SK-N-SH (cell line): ENCODE data around the gene CFAP43. TPM values are rescaled to one million over a fixed set of nuclear protein-coding genes. Genes with fewer than 3 reads are reported as not detected.
A peak's percentile ranks its signal among the peaks of the same experiment; 100 is the strongest.

Experiments
- CTCF ChIA-PET: fragments of 300-600, 350-600 bp; formaldehyde crosslinking; extraction: SDS; loops from one replicate; lab custom pipeline; 2021; lab: Yijun Ruan, JAX
- POLR2A ChIA-PET: fragments of 350-600 bp; sonication (Branson Sonifier 250); formaldehyde crosslinking; extraction: SDS; loops from one replicate; lab custom pipeline; 2020; ENCODE audit warnings: antibody characterized with exemption, inconsistent platforms; lab: Yijun Ruan, JAX
- DNase-seq: peaks from one replicate; pipeline ENCODE4 v3.0.0; 2012
- H2AFZ ChIP-seq: fragments of 200-600 bp; sonication (generic); 2 replicates; pipeline ENCODE4 v1.8.1; 2016; ENCODE audit warnings: antibody characterized with exemption, mild to moderate bottlenecking, low read depth
- H3F3A ChIP-seq: fragments of 200-600 bp; sonication (generic); replicated peaks from 2 replicates; pipeline ENCODE3; 2016; ENCODE audit warnings: antibody characterized with exemption, mild to moderate bottlenecking; ENCODE audit not compliant: insufficient read depth
- H3K27ac ChIP-seq, 2 experiments: fragments of 200-500 bp in 1 of 2; fragments of 200-600 bp in 1 of 2; sonication (Bioruptor generic) in 1 of 2; sonication (generic), shearing (Covaris generic) in 1 of 2; 2 replicates each; pipeline versions ENCODE4 v1.5.1 to v1.6.1; 2014 to 2016; ENCODE audit warnings: low read depth in 2 of 2, inconsistent platforms in 1 of 2, low read length in 1 of 2, mild to moderate bottlenecking in 1 of 2, mixed read lengths in 1 of 2
- H3K27me3 ChIP-seq: fragments of 200-600 bp; sonication (generic), shearing (Covaris generic); 2 replicates; pipeline ENCODE4 v1.6.1; 2016; ENCODE audit warnings: mixed run types; ENCODE audit not compliant: insufficient read depth
- H3K36me3 ChIP-seq, 2 experiments: fragments of 200-500 bp in 1 of 2; fragments of 200-600 bp in 1 of 2; sonication (Bioruptor generic) in 1 of 2; sonication (generic) in 1 of 2; replicated peaks in 1 of 2; 2 replicates each; pipeline versions ENCODE3 to v1.5.1; 2014 to 2016; ENCODE audit warnings: low read length in 1 of 2, mild to moderate bottlenecking in 1 of 2; ENCODE audit not compliant: insufficient read depth in 2 of 2, control insufficient read depth in 1 of 2
- H3K4me1 ChIP-seq, 2 experiments: fragments of 200-500 bp in 1 of 2; fragments of 200-600 bp in 1 of 2; sonication (Bioruptor generic) in 1 of 2; sonication (generic), shearing (Covaris generic) in 1 of 2; 2 replicates each; pipeline versions ENCODE4 v1.5.1 to v1.6.1; 2014 to 2016; ENCODE audit warnings: low read depth in 1 of 2, low read length in 1 of 2, mixed run types in 1 of 2; ENCODE audit not compliant: insufficient read depth in 2 of 2, control insufficient read depth in 1 of 2
- H3K4me2 ChIP-seq: fragments of 200-600 bp; sonication (generic), shearing (Covaris generic); 2 replicates; pipeline ENCODE4 v1.6.1; 2017; ENCODE audit warnings: mixed run types
- H3K4me3 ChIP-seq, 2 experiments: fragments of 200-500 bp in 1 of 2; fragments of 200-600 bp in 1 of 2; sonication (Bioruptor generic) in 1 of 2; sonication (generic), shearing (Covaris generic) in 1 of 2; 2 replicates each; pipeline versions ENCODE4 v1.5.1 to v1.8.1; 2014 to 2016; ENCODE audit warnings: low read depth in 2 of 2, inconsistent platforms in 1 of 2, low read length in 1 of 2, mild to moderate bottlenecking in 1 of 2, mixed read lengths in 1 of 2, moderate library complexity in 1 of 2
- H3K79me2 ChIP-seq: fragments of 200-600 bp; sonication (generic); 2 replicates; pipeline ENCODE4 v1.8.1; 2017; ENCODE audit warnings: mild to moderate bottlenecking; ENCODE audit not compliant: insufficient read depth
- H3K9ac ChIP-seq: fragments of 200-600 bp; sonication (generic); 2 replicates; pipeline ENCODE4 v1.6.1; 2017; ENCODE audit warnings: mixed run types
- H3K9me2 ChIP-seq: fragments of 200-600 bp; sonication (generic); 2 replicates; pipeline ENCODE4 v1.6.1; 2017; ENCODE audit warnings: mixed run types
- H3K9me3 ChIP-seq: fragments of 200-600 bp; sonication (generic); 2 replicates; pipeline ENCODE4 v1.6.1; 2017; ENCODE audit warnings: mixed run types, mild to moderate bottlenecking, moderate library complexity
- H4K20me1 ChIP-seq: fragments of 200-600 bp; sonication (generic); 2 replicates; pipeline ENCODE4 v1.6.1; 2017; ENCODE audit warnings: mild to moderate bottlenecking, mixed run types; ENCODE audit not compliant: insufficient read depth
- CHD2 ChIP-seq: fragments of 150-350 bp; IDR thresholded peaks from 2 replicates; pipeline ENCODE4 v1.6.1; 2018; ENCODE audit warnings: low read length; ENCODE audit not compliant: partially characterized antibody
- CTCF ChIP-seq: fragments of 200-600 bp; sonication (generic); IDR thresholded peaks from 2 replicates; pipeline ENCODE4 v1.6.1; 2017; ENCODE audit warnings: antibody characterized with exemption, mild to moderate bottlenecking, moderate library complexity
- FOSL2 ChIP-seq: IDR thresholded peaks from 2 replicates; pipeline ENCODE4 v1.4.0; 2012; ENCODE audit warnings: low read depth, mild to moderate bottlenecking, moderate library complexity, borderline replicate concordance
- GABPA ChIP-seq: IDR thresholded peaks from 2 replicates; pipeline ENCODE4 v1.4.0; 2012; ENCODE audit warnings: low read depth, mild to moderate bottlenecking
- JUND ChIP-seq: IDR thresholded peaks from 2 replicates; pipeline ENCODE4 v1.4.0; 2012
- MXI1 ChIP-seq: IDR thresholded peaks from 2 replicates; pipeline ENCODE4 v1.6.1; 2012; ENCODE audit warnings: mild to moderate bottlenecking, low read depth, low read length, improper control_type of control experiment
- POLR2AphosphoS5 ChIP-seq: IDR thresholded peaks from 2 replicates; pipeline ENCODE4 v1.6.1; 2012; ENCODE audit warnings: low read depth, low read length
- RAD21 ChIP-seq: IDR thresholded peaks from 2 replicates; pipeline ENCODE4 v1.6.1; 2012; ENCODE audit warnings: mild to moderate bottlenecking, low read length
- RXRA ChIP-seq: IDR thresholded peaks from 2 replicates; pipeline ENCODE4 v1.4.0; 2012; ENCODE audit warnings: low read depth, mild to moderate bottlenecking, borderline replicate concordance
- SIN3A ChIP-seq: IDR thresholded peaks from 2 replicates; pipeline ENCODE4 v1.6.1; 2012; ENCODE audit warnings: low read depth, mild to moderate bottlenecking, low read length, moderate library complexity, borderline replicate concordance
- TAF1 ChIP-seq: IDR thresholded peaks from 2 replicates; pipeline ENCODE4 v1.6.1; 2012; ENCODE audit warnings: low read depth, mild to moderate bottlenecking, low read length, moderate library complexity, borderline replicate concordance
- TEAD4 ChIP-seq: IDR thresholded peaks from 2 replicates; pipeline ENCODE4 v1.4.0; 2012; ENCODE audit warnings: mild to moderate bottlenecking, borderline replicate concordance; ENCODE audit not compliant: insufficient read depth
- YY1 ChIP-seq: IDR thresholded peaks from 2 replicates; pipeline ENCODE4 v1.4.0; 2012; ENCODE audit warnings: low read depth, mild to moderate bottlenecking
- WGBS: methylation state at CpG from one replicate; pipeline ENCODE4 v1.1.6; 2017; ENCODE audit warnings: low lambda C conversion rate; 5-methylcytosine and 5-hydroxymethylcytosine counted together
- polyA plus RNA-seq, 3 experiments: library from polyadenylated mRNA; depleted of rRNA; stranded (reverse); fragments of >200 nt; gene quantifications; 2 replicates each; pipeline ENCODE4 v1.2.3, GENCODE V29; 2012
- TF ChIP-seq, protein P1 (sequence below): fragments of 150-350 bp; IDR thresholded peaks from 2 replicates; pipeline ENCODE4 v1.6.1; 2017; ENCODE audit warnings: antibody characterized with exemption, low read length, low read depth, borderline replicate concordance
- TF ChIP-seq, protein P2 (sequence below): IDR thresholded peaks from 2 replicates; pipeline ENCODE4 v1.4.0; 2012; ENCODE audit warnings: low read depth, borderline replicate concordance

CFAP43 gene
- polyA plus RNA-seq, 1 of the 3 experiments (the other 2 are of a cell fraction): 0.35 TPM

GRCh38 chr10:104268713-104269645, 36.8 kb upstream of the CFAP43 start, which contains the start of gene GSTO2 (continued):
- TF ChIP-seq FOSL2: no peak
- TF ChIP-seq YY1: peak; percentile 46
- TF ChIP-seq RXRA: no peak
- peak; percentile 82 for TF ChIP-seq TAF1
- TF ChIP-seq, protein P1, sequence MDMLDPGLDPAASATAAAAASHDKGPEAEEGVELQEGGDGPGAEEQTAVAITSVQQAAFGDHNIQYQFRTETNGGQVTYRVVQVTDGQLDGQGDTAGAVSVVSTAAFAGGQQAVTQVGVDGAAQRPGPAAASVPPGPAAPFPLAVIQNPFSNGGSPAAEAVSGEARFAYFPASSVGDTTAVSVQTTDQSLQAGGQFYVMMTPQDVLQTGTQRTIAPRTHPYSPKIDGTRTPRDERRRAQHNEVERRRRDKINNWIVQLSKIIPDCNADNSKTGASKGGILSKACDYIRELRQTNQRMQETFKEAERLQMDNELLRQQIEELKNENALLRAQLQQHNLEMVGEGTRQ: peak; percentile 67; the same call in 1 of the 2 replicates
- TF ChIP-seq, protein P2, sequence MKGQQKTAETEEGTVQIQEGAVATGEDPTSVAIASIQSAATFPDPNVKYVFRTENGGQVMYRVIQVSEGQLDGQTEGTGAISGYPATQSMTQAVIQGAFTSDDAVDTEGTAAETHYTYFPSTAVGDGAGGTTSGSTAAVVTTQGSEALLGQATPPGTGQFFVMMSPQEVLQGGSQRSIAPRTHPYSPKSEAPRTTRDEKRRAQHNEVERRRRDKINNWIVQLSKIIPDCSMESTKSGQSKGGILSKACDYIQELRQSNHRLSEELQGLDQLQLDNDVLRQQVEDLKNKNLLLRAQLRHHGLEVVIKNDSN: peak; percentile 92
- no peak for TF ChIP-seq RAD21
- peak; percentile 85 for TF ChIP-seq GABPA
- no peak for TF ChIP-seq CTCF

DNA sequence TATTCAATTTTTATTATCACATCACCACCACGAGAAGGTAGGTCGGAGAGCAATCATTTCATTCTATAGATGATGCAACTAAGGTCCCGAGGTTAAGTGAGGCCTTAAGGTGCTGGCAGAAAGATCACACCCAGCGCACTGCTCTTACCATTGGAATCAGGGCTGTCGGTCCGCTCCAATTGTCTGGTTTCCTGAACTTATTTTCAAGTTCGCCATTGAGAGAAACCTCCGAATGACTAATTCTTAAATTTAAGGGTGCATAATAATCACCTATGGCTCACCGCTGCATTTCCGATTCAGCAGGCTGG, 36.2 kb upstream of the CFAP43 start:
- H3K9me3 ChIP-seq: no peaks in the 10 kb centered on the region
- H3K27me3 ChIP-seq: no peaks in the 10 kb centered on the region
- peak overlapping the region; percentile 75 for H3K9ac ChIP-seq
- POLR2A ChIA-PET: interaction anchor here (0.6 to 1.9 kb wide), 2 partner anchors 14 to 17 kb away, joined by 3 to 10 read pairs; partner anchors contain the start of gene GSTO1
- peak overlapping the region; percentile 45; the same call in 1 of the 2 replicates for H2AFZ ChIP-seq
- H3K4me1 ChIP-seq: peaks cover 0 to 11% of the 10 kb centered on the region in 2 experiments; a peak in 2 of 4 replicates
- H4K20me1 ChIP-seq: 0 out of 2 replicates have a peak, but pooled peaks cover 5% of the 10 kb centered on the region
- H3K4me2 ChIP-seq: peak overlapping the region; percentile 81
- peaks cover 50% of the 10 kb centered on the region for H3K79me2 ChIP-seq
- CTCF ChIA-PET: interaction anchor here (2.8 kb wide), 1 partner anchor 12 kb away, joined by 7 read pairs; no protein-coding TSS in a partner anchor
- H3F3A ChIP-seq: peaks cover 33% of the 10 kb centered on the region
- TF ChIP-seq CHD2: no peak
- TF ChIP-seq, protein P1: no peak
- no peak for TF ChIP-seq MXI1
- TF ChIP-seq TEAD4: no peak
- no peak for TF ChIP-seq POLR2AphosphoS5
- TF ChIP-seq, protein P2: no peak
- TF ChIP-seq TAF1: no peak
- no peak for TF ChIP-seq SIN3A
- no peak for TF ChIP-seq GABPA
- TF ChIP-seq JUND: no peak
- TF ChIP-seq, all 33 proteins: peak for 0
- WGBS: 3% methylated on average over 10 of the region's 10 CpGs
- peak overlapping the region; percentile 55 to 71 for H3K27ac ChIP-seq
- peaks cover 39 to 50% of the 10 kb centered on the region in 2 experiments for H3K36me3 ChIP-seq
- H3K4me3 ChIP-seq: peak overlapping the region; percentile 66 to 97
- no peaks in the 10 kb centered on the region for H3K9me2 ChIP-seq
- no peak for DNase-seq
